Transverse colon (tissue), 4 donors: ENCODE data around the gene BOK. TPM values are rescaled to one million over a fixed set of nuclear protein-coding genes. Genes with fewer than 3 reads are reported as not detected.

Source experiments
- DNase-seq: peaks from one replicate; pipeline ENCODE4 v3.0.0-alpha.2; 2019
- H3K27ac ChIP-seq, 4 donors: fragments of 200-600 bp; sonication (generic); 2 replicates each; pipeline ENCODE4 v1.5.1; 2016 to 2018; ENCODE audit warnings: inconsistent platforms in 4 of 4
- H3K27me3 ChIP-seq: fragments of 200-600 bp; sonication (generic); 2 replicates; pipeline ENCODE4 v1.5.1; 2017; ENCODE audit warnings: inconsistent platforms
- H3K36me3 ChIP-seq, 4 donors: fragments of 200-600 bp; sonication (generic); 2 replicates each; pipeline ENCODE4 v1.5.1; 2017 to 2019; ENCODE audit warnings: inconsistent platforms in 4 of 4
- H3K4me1 ChIP-seq, 4 donors: fragments of 200-600 bp; sonication (generic); 2 replicates each; pipeline ENCODE4 v1.5.1; 2017 to 2020; ENCODE audit warnings: inconsistent platforms in 4 of 4
- H3K4me3 ChIP-seq, 4 donors: fragments of 200-600 bp; sonication (generic); 1 replicate in 1 of 4; 2 replicates in 3 of 4; pipeline versions ENCODE4 v1.5.1 to v1.6.1; 2017 to 2019; ENCODE audit warnings: inconsistent platforms in 4 of 4
- H3K9me3 ChIP-seq, 2 donors: fragments of 200-600 bp; sonication (generic); 2 replicates each; pipeline ENCODE4 v1.5.1; 2017 to 2019; ENCODE audit warnings: inconsistent platforms in 2 of 2
- EP300 ChIP-seq: sonication (generic); formaldehyde crosslinking; IDR thresholded peaks from one replicate; pipeline ENCODE4 v1.6.1; 2017; ENCODE audit warnings: antibody characterized with exemption, low read depth
- POLR2A ChIP-seq: fragments of 450-650 bp; IDR thresholded peaks from one replicate; pipeline ENCODE4 v1.6.1; 2016; ENCODE audit warnings: antibody characterized with exemption, mild to moderate bottlenecking, moderate library complexity
- POLR2AphosphoS5 ChIP-seq, 3 donors: sonication (generic); formaldehyde crosslinking; IDR thresholded peaks; one replicate each; pipeline ENCODE4 v1.6.1; 2016; ENCODE audit warnings: antibody characterized with exemption in 3 of 3
- WGBS, 2 donors: methylation state at CpG; one replicate each; pipeline ENCODE4 v1.1.5; 2018; ENCODE audit warnings: low coverage in 1 of 2; 5-methylcytosine and 5-hydroxymethylcytosine counted together
- in situ Hi-C, 4 donors: fragments of 200-750 bp; cut with MboI; loops; one replicate each; pipeline versions ENCODE4 v1.15.0 to v1.15.1; 2017; ENCODE audit warnings: low sequenced_read_pairs in 3 of 4, low pct_ligation_motif_present in 1 of 4, low pct_unique_long_range_greater_than_20kb in 1 of 4
- intact Hi-C: fragments of 100-400 bp; cut with DNase I; formaldehyde crosslinking; loops from one replicate; pipeline ENCODE4 v1.15.1; 2023; ENCODE audit warnings: low total_unique reads
- total RNA-seq, 4 donors: library from RNA; depleted of rRNA; stranded (reverse); fragments of >200 nt; gene quantifications; one replicate each; pipeline ENCODE4 v1.1.0, GENCODE V29; 2016
- TF ChIP-seq, protein P1 (sequence below), 5 experiments: fragments of 200-600 bp in 3 of 5; fragments of 450-650 bp in 2 of 5; sonication (generic) in 3 of 5; IDR thresholded peaks; 1 replicate in 2 of 5; 2 replicates in 3 of 5; pipeline ENCODE4 v1.5.1; 2016 to 2017; ENCODE audit warnings: antibody characterized with exemption in 5 of 5, inconsistent platforms in 3 of 5, mild to moderate bottlenecking in 2 of 5, moderate library complexity in 1 of 5

Gene BOK
- total RNA-seq, 4 donors from 2014 or later, result 21.0 to 84.2 (median 24.4) TPM

DNA sequence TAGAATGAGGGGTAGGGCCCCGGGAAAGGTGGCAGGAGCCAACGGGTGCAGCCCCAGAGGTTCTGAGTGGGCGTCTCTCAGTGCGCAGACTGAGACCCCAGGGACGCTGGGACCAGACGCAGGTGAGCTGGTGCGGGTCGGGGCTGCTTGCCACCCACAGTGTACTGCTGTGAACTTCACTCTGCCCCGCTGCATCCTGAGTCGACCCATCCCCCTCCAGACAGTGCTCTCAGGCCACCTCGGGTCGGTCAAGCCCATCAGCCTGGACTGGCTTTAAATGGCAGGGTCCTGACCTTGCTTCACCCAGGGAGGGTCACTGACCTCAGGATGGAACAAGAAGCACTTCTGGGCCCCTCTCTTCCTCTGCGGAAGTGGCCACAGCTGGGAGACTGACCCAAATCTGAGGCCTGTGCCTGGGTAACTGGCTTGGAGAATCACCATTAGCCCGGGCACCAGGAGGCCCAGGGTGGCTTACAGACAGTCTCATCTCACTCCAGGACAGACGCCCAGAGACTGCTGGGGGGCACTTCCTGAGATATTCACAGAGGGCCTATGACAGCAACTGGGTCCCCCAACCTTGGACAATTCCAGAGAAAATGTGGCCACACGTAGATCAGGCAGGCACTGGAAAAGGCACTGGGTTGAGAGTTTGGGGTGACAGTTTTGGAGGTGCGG is 23.7 kb upstream of the BOK start:
- no peaks in the 10 kb centered on the region for H3K36me3 ChIP-seq
- H3K4me1 ChIP-seq, result no peaks in the 10 kb centered on the region
- in situ Hi-C loops, result no loop called here
- TF ChIP-seq EP300 (no peak), POLR2A (no peak), POLR2AphosphoS5 (IDR thresholded peaks at IDR 0.05) (no peak)
- TF ChIP-seq, protein P1, sequence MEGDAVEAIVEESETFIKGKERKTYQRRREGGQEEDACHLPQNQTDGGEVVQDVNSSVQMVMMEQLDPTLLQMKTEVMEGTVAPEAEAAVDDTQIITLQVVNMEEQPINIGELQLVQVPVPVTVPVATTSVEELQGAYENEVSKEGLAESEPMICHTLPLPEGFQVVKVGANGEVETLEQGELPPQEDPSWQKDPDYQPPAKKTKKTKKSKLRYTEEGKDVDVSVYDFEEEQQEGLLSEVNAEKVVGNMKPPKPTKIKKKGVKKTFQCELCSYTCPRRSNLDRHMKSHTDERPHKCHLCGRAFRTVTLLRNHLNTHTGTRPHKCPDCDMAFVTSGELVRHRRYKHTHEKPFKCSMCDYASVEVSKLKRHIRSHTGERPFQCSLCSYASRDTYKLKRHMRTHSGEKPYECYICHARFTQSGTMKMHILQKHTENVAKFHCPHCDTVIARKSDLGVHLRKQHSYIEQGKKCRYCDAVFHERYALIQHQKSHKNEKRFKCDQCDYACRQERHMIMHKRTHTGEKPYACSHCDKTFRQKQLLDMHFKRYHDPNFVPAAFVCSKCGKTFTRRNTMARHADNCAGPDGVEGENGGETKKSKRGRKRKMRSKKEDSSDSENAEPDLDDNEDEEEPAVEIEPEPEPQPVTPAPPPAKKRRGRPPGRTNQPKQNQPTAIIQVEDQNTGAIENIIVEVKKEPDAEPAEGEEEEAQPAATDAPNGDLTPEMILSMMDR (IDR thresholded peaks at IDR 0.05), result no peak
- no peaks in the 10 kb centered on the region for H3K9me3 ChIP-seq
- no peak overlapping the region for H3K4me3 ChIP-seq
- 88% methylated on average over 15 of the region's 17 CpGs; no CpG with 5 or more reads in 1 of the 2 donors for WGBS, 2 donors
- peaks cover 6% of the 10 kb centered on the region for H3K27me3 ChIP-seq
- DNase-seq, result no peak
- intact Hi-C loops, result no loop called here
- no peak overlapping the region for H3K27ac ChIP-seq

GRCh38 chr2:241535871-241536655 is 22.5 kb upstream of the BOK start:
- Histone ChIP-seq H3K4me3 (no peak overlapping the region), H3K4me1 (peaks cover 0 to 9% (median 7%) of the 10 kb centered on the region in 4 donors), H3K27ac (no peak overlapping the region), H3K27me3 (peaks cover 18% of the 10 kb centered on the region), H3K9me3 (no peaks in the 10 kb centered on the region), H3K36me3 (no peaks in the 10 kb centered on the region)
- DNase-seq, result no peak
- in situ Hi-C loops (no loop called here), intact Hi-C loops (no loop called here)
- 32 to 62% methylated on average over 5 to 13 of the region's 13 CpGs for WGBS, 2 donors
- TF ChIP-seq POLR2A (no peak), EP300 (no peak), POLR2AphosphoS5 (IDR thresholded peaks at IDR 0.05) (no peak)
- TF ChIP-seq, protein P1 (IDR thresholded peaks at IDR 0.05), result no peak

DNA sequence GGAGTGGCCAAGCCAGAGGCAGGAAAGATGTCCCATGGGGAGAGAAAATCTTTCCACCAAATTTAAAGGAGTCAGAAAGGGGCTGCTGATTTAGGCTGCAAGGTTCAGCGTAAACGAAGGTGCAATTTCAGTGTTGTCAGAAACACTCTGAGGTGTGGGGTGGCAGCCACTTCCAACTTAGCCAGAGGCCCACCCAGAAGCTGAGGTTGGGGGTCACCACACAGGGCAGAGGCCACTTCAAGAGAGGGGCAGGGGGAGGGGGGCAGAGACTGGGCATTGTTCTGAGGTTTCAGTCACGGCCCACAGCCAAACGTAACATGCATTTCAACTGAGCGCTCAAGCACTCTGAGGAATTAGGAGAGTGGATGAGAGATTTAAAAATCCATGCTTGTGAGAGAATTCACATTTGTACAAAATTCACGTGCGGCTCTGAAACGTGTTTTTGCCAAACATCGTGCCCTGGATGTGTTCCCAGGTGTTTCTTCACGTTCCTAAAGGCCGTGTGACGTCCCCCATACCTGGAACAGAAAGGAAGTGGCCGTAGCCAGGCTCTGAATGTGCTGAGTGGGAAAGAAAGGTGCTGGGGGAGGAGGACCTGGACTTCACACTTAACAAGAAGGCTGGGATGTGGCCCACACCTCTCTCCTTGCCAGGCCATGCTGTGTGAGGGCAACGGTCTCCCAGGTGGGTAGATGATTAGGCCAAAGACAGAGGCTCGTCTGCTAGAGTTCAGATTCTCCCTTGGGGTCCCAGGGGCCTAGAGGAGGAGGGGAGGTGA is 19.5 kb upstream of the BOK start:
- no peak overlapping the region for H3K27ac ChIP-seq
- H3K36me3 ChIP-seq, result no peaks in the 10 kb centered on the region
- TF ChIP-seq POLR2AphosphoS5 (IDR thresholded peaks at IDR 0.05) (no peak), POLR2A (no peak), EP300 (no peak)
- TF ChIP-seq, protein P1 (IDR thresholded peaks at IDR 0.05), result no peak
- intact Hi-C loops, result no loop called here
- 90 to 92% methylated on average over 3 to 15 of the region's 15 CpGs for WGBS, 2 donors
- H3K27me3 ChIP-seq, result peaks cover 40% of the 10 kb centered on the region
- no peak overlapping the region for H3K4me3 ChIP-seq
- no peak for DNase-seq
- H3K9me3 ChIP-seq, result no peaks in the 10 kb centered on the region
- in situ Hi-C loops, result no loop called here
- peaks cover 5 to 16% (median 12%) of the 10 kb centered on the region in 4 donors for H3K4me1 ChIP-seq
